Astrocyte (in vitro differentiated cells and primary cell): ENCODE data around the gene CD247. TPM values are rescaled to one million over a fixed set of nuclear protein-coding genes. Genes with fewer than 3 reads are reported as not detected.

Experiments
- DNase-seq: peaks from one replicate; pipeline ENCODE4 v3.0.0-alpha.2; 2010; ENCODE audit warnings: low read depth
- FAIRE-seq: peaks from 2 replicates; lab custom pipeline; 2011; peaks lifted over from hg19 to GRCh38; lab: Jason Lieb, UNC
- H2AFZ ChIP-seq: 2 replicates; pipeline ENCODE4 v1.6.0; 2012; ENCODE audit warnings: low read depth, low read length, inconsistent platforms
- H3K27ac ChIP-seq: 2 replicates; pipeline ENCODE4 v1.5.1; 2011; ENCODE audit warnings: low read depth, low read length, inconsistent platforms
- H3K27me3 ChIP-seq: 2 replicates; pipeline ENCODE4 v1.6.0; 2011; ENCODE audit warnings: low read length, inconsistent platforms; ENCODE audit not compliant: insufficient read depth
- H3K36me3 ChIP-seq: 2 replicates; pipeline ENCODE4 v1.5.1; 2011; ENCODE audit warnings: low read length, inconsistent platforms; ENCODE audit not compliant: insufficient read depth
- H3K4me1 ChIP-seq: 2 replicates; pipeline ENCODE4 v1.5.1; 2011; ENCODE audit warnings: low read length, inconsistent platforms; ENCODE audit not compliant: insufficient read depth
- H3K4me2 ChIP-seq: 2 replicates; pipeline ENCODE4 v1.6.0; 2012; ENCODE audit warnings: low read length, inconsistent platforms
- H3K4me3 ChIP-seq: 2 replicates; pipeline ENCODE4 v1.5.1; 2011; ENCODE audit warnings: low read depth, mild to moderate bottlenecking, low read length, inconsistent platforms; ENCODE audit not compliant: insufficient read depth
- H3K79me2 ChIP-seq: 2 replicates; pipeline ENCODE4 v1.6.0; 2012; ENCODE audit warnings: mild to moderate bottlenecking, low read length, inconsistent platforms; ENCODE audit not compliant: insufficient read depth
- H3K9ac ChIP-seq: 2 replicates; pipeline ENCODE4 v1.6.0; 2012; ENCODE audit warnings: mild to moderate bottlenecking, low read length, inconsistent platforms
- H3K9me3 ChIP-seq: 2 replicates; pipeline ENCODE4 v1.5.1; 2012; ENCODE audit warnings: low read depth, mild to moderate bottlenecking, low read length, inconsistent platforms; ENCODE audit not compliant: insufficient read depth
- H4K20me1 ChIP-seq: 2 replicates; pipeline ENCODE4 v1.6.0; 2012; ENCODE audit warnings: low read length, inconsistent platforms; ENCODE audit not compliant: insufficient read depth
- H3K27ac Mint-ChIP-seq: one replicate; pipeline ENCODE4 v1.8.0; 2021; ENCODE audit warnings: mild to moderate bottlenecking, mixed read lengths; ENCODE audit not compliant: unreplicated experiment
- H3K27me3 Mint-ChIP-seq: one replicate; pipeline ENCODE4 v1.8.0; 2021; ENCODE audit warnings: low read depth, mixed read lengths; ENCODE audit not compliant: unreplicated experiment
- H3K36me3 Mint-ChIP-seq: one replicate; pipeline ENCODE4 v1.8.0; 2021; ENCODE audit warnings: low read depth, mixed read lengths; ENCODE audit not compliant: unreplicated experiment
- H3K4me1 Mint-ChIP-seq: one replicate; pipeline ENCODE4 v1.8.0; 2021; ENCODE audit warnings: low read depth, mixed read lengths; ENCODE audit not compliant: unreplicated experiment
- H3K4me3 Mint-ChIP-seq: one replicate; pipeline ENCODE4 v1.8.0; 2021; ENCODE audit warnings: mild to moderate bottlenecking, moderate library complexity, mixed read lengths; ENCODE audit not compliant: unreplicated experiment
- H3K9me3 Mint-ChIP-seq: one replicate; pipeline ENCODE4 v1.8.0; 2021; ENCODE audit warnings: mild to moderate bottlenecking, mixed read lengths; ENCODE audit not compliant: unreplicated experiment
- CTCF ChIP-seq: IDR thresholded peaks from 2 replicates; pipeline ENCODE4 v1.5.1; 2011; ENCODE audit warnings: low read depth, mild to moderate bottlenecking, inconsistent platforms, low read length, moderate library complexity; ENCODE audit not compliant: insufficient read depth
- EZH2 ChIP-seq: IDR thresholded peaks from 2 replicates; pipeline ENCODE4 v1.6.1; 2012; ENCODE audit warnings: mild to moderate bottlenecking, low read length, inconsistent platforms; ENCODE audit not compliant: insufficient read depth
- total RNA-seq: library from RNA; stranded (reverse); gene quantifications from 2 replicates; pipeline ENCODE4 v1.2.1, GENCODE V29; 2021

Gene CD247
- total RNA-seq, 1 donor from 2014 or later: not detected

- Histone ChIP-seq H3K4me3 (no peak overlapping the region), H3K27ac (no peak overlapping the region), H2AFZ (no peak overlapping the region), H3K9me3 (no peaks in the 10 kb centered on the region), H4K20me1 (no peaks in the 10 kb centered on the region), H3K36me3 (no peaks in the 10 kb centered on the region), H3K4me1 (no peaks in the 10 kb centered on the region), H3K4me2 (no peak overlapping the region), H3K79me2 (no peaks in the 10 kb centered on the region), H3K9ac (no peak overlapping the region), H3K27me3 (peaks cover 7% of the 10 kb centered on the region)
- peaks cover 3% of the 10 kb centered on the region for H3K9me3 Mint-ChIP-seq
- H3K27ac Mint-ChIP-seq: no peak overlapping the region
- peaks cover 48% of the 10 kb centered on the region for H3K27me3 Mint-ChIP-seq
- no peak for DNase-seq
- no peak overlapping the region for H3K4me3 Mint-ChIP-seq
- TF ChIP-seq CTCF (no peak), EZH2 (no peak)
- H3K36me3 Mint-ChIP-seq: no peaks in the 10 kb centered on the region
- no peak for FAIRE-seq
- peaks cover 5% of the 10 kb centered on the region for H3K4me1 Mint-ChIP-seq
These were observed 21.3 kb downstream of the CD247 start for GRCh38 chr1:167496797-167497619.

GRCh38 chr1:167493372-167493771 lies 25.0 kb downstream of the CD247 start:
- H3K9me3 ChIP-seq: no peaks in the 10 kb centered on the region
- FAIRE-seq (no peak), DNase-seq (no peak)
- TF ChIP-seq CTCF (no peak), EZH2 (no peak)
- peaks cover 4% of the 10 kb centered on the region for H3K27me3 ChIP-seq
- Mint-ChIP-seq H3K4me3 (no peak overlapping the region), H3K9me3 (peaks cover 3% of the 10 kb centered on the region), H3K4me1 (peaks cover 9% of the 10 kb centered on the region), H3K27me3 (peaks cover 52% of the 10 kb centered on the region), H3K27ac (no peak overlapping the region), H3K36me3 (no peaks in the 10 kb centered on the region)
- no peak overlapping the region for H2AFZ ChIP-seq
- no peaks in the 10 kb centered on the region for H3K4me1 ChIP-seq
- H3K27ac ChIP-seq: no peak overlapping the region
- H3K9ac ChIP-seq: no peak overlapping the region
- H3K79me2 ChIP-seq: no peaks in the 10 kb centered on the region
- no peak overlapping the region for H3K4me2 ChIP-seq
- H3K4me3 ChIP-seq: no peak overlapping the region
- no peaks in the 10 kb centered on the region for H3K36me3 ChIP-seq
- no peaks in the 10 kb centered on the region for H4K20me1 ChIP-seq

GRCh38 chr1:167492481-167492910 lies 25.8 kb downstream of the CD247 start:
- Mint-ChIP-seq H3K27me3 (peaks cover 45% of the 10 kb centered on the region), H3K4me1 (peaks cover 9% of the 10 kb centered on the region), H3K36me3 (no peaks in the 10 kb centered on the region), H3K9me3 (peaks cover 3% of the 10 kb centered on the region), H3K27ac (no peak overlapping the region), H3K4me3 (no peak overlapping the region)
- no peak for FAIRE-seq
- Histone ChIP-seq H2AFZ (no peak overlapping the region), H3K9ac (no peak overlapping the region), H3K27me3 (peaks cover 5% of the 10 kb centered on the region), H3K4me1 (no peaks in the 10 kb centered on the region), H3K4me2 (no peak overlapping the region), H3K27ac (no peak overlapping the region), H3K4me3 (no peak overlapping the region), H3K9me3 (no peaks in the 10 kb centered on the region), H4K20me1 (no peaks in the 10 kb centered on the region), H3K36me3 (no peaks in the 10 kb centered on the region), H3K79me2 (no peaks in the 10 kb centered on the region)
- no peak for TF ChIP-seq CTCF
- no peak for TF ChIP-seq EZH2
- DNase-seq: no peak
